K562 (cell line): Measurements from ENCODE around the gene MAST3. TPM values are rescaled to one million over a fixed set of nuclear protein-coding genes. Genes with fewer than 3 reads are reported as not detected.

Source experiments
- ATAC-seq: fragments of 200-7000 bp; cut with Tn5 transposase; 3 replicates; pipeline ENCODE4 v1.9.1; 2020; ENCODE audit warnings: moderate library complexity
- BruUV-seq: library from RNA; stranded (reverse); fragments of 400-500 nt; replicated peaks from 2 replicates; lab custom pipeline; 2021; lab: Mats Ljungman, UMichigan
- CTCF ChIA-PET: fragments of 300-600 bp; formaldehyde crosslinking; extraction: SDS; loops from one replicate; lab custom pipeline; 2021; ENCODE audit warnings: low intra/inter-chr PET ratio; lab: Yijun Ruan, JAX
- POLR2A ChIA-PET: fragments of 300-600, 350-650 bp; sonication (Branson Sonifier 250); formaldehyde crosslinking; extraction: SDS; loops from one replicate; lab custom pipeline; 2021; ENCODE audit warnings: antibody characterized with exemption, inconsistent platforms; lab: Yijun Ruan, JAX
- DNase-seq, 4 experiments: peaks; one replicate each; pipeline versions ENCODE4 v3.0.0 to v3.0.0-alpha.2; 2011 to 2018; ENCODE audit warnings: low spot score in 3 of 4, mixed read lengths in 3 of 4; ENCODE audit errors: extremely low read depth in 1 of 4
- FAIRE-seq: peaks from 2 replicates; lab custom pipeline; 2011; peaks lifted over from hg19 to GRCh38; lab: Jason Lieb, UNC
- H2AFZ ChIP-seq: 2 replicates; pipeline ENCODE4 v1.6.0; 2011; ENCODE audit warnings: low read depth, low read length, control low read depth, inconsistent platforms
- H3K27ac ChIP-seq: fragments of 200-600 bp; 3 replicates; pipeline ENCODE4 v1.8.0; 2011; ENCODE audit warnings: low read depth, mild to moderate bottlenecking, control low read depth, inconsistent platforms, low read length, moderate library complexity, mixed read lengths; ENCODE audit errors: extremely low read depth
- H3K27me3 ChIP-seq, 2 experiments: fragments of 300-600 bp in 1 of 2; 2 replicates in 1 of 2; 3 replicates in 1 of 2; pipeline versions ENCODE4 v1.6.0 to v1.8.0; 2011; ENCODE audit warnings: inconsistent platforms in 2 of 2, low read length in 2 of 2, mild to moderate bottlenecking in 1 of 2, mixed read lengths in 1 of 2, moderate library complexity in 1 of 2; ENCODE audit not compliant: control insufficient read depth in 2 of 2, insufficient read depth in 2 of 2
- H3K36me3 ChIP-seq: fragments of 300-600 bp; 3 replicates; pipeline ENCODE4 v1.8.0; 2011; ENCODE audit warnings: mild to moderate bottlenecking, low read length, inconsistent platforms; ENCODE audit not compliant: control insufficient read depth, insufficient read depth
- H3K4me1 ChIP-seq, 2 experiments: fragments of 200-600 bp in 1 of 2; replicated peaks in 1 of 2; 2 replicates in 1 of 2; 3 replicates in 1 of 2; pipeline versions ENCODE4 v1.5.1 to v1.8.0; 2011; ENCODE audit warnings: inconsistent platforms in 2 of 2, low read length in 2 of 2, mild to moderate bottlenecking in 1 of 2, mixed read lengths in 1 of 2, moderate library complexity in 1 of 2; ENCODE audit not compliant: control insufficient read depth in 2 of 2, insufficient read depth in 2 of 2
- H3K4me2 ChIP-seq: 2 replicates; pipeline ENCODE4 v1.6.1; 2011; ENCODE audit warnings: low read length, control low read depth, inconsistent platforms, mixed read lengths; ENCODE audit not compliant: insufficient read depth
- H3K4me3 ChIP-seq: fragments of 200-600 bp; sonication (generic), shearing (Covaris generic); 2 replicates; pipeline ENCODE4 v1.5.1; 2016; ENCODE audit warnings: control low read depth, inconsistent platforms
- H3K79me2 ChIP-seq: fragments of 200-600 bp; 3 replicates; pipeline ENCODE4 v1.8.0; 2011; ENCODE audit warnings: low read length, inconsistent platforms; ENCODE audit not compliant: control insufficient read depth, insufficient read depth
- H3K9ac ChIP-seq, 2 experiments: 2 replicates each; pipeline versions ENCODE4 v1.6.0 to v1.6.1; 2011; ENCODE audit warnings: low read depth in 2 of 2, low read length in 2 of 2, control low read depth in 1 of 2, inconsistent platforms in 1 of 2, mild to moderate bottlenecking in 1 of 2, mixed read lengths in 1 of 2; ENCODE audit not compliant: insufficient read depth in 1 of 2
- H3K9me1 ChIP-seq: one replicate; pipeline ENCODE4 v1.6.0; 2011; ENCODE audit warnings: inconsistent platforms, mild to moderate bottlenecking, low read length, moderate library complexity; ENCODE audit not compliant: control insufficient read depth, insufficient read depth
- H3K9me3 ChIP-seq: replicated peaks from 2 replicates; pipeline ENCODE4 v1.5.1; 2011; ENCODE audit warnings: low read depth, low read length, inconsistent platforms; ENCODE audit not compliant: control insufficient read depth, insufficient read depth
- H4K20me1 ChIP-seq: replicated peaks from 2 replicates; pipeline ENCODE4 v1.6.1; 2011; ENCODE audit warnings: low read length, inconsistent platforms, mixed read lengths; ENCODE audit not compliant: control insufficient read depth, insufficient read depth
- ASH1L ChIP-seq: fragments of 450-650 bp; IDR thresholded peaks from 2 replicates; pipeline ENCODE4 v1.6.1; 2018; ENCODE audit warnings: borderline replicate concordance, mild to moderate bottlenecking, low read depth; ENCODE audit not compliant: partially characterized antibody
- BHLHE40 ChIP-seq: IDR thresholded peaks from 2 replicates; pipeline ENCODE4 v1.6.1; 2011; ENCODE audit warnings: low read length, improper control_type of control experiment
- CXXC5 ChIP-seq: fragments of 250-450 bp; sonication (Bioruptor Pico); IDR thresholded peaks from 2 replicates; pipeline ENCODE4 v1.8.0; 2022; ENCODE audit warnings: inconsistent platforms, mild to moderate bottlenecking, moderate library complexity
- EP400 ChIP-seq: fragments of 450-650 bp; IDR thresholded peaks from 2 replicates; pipeline ENCODE4 v1.6.1; 2017; ENCODE audit warnings: antibody characterized with exemption, mild to moderate bottlenecking, moderate library complexity
- GABPB1 ChIP-seq: sonication (generic); formaldehyde crosslinking; IDR thresholded peaks from 2 replicates; pipeline ENCODE4 v1.8.0; 2022; ENCODE audit warnings: mild to moderate bottlenecking, missing genetic modification reagents
- HDAC6 ChIP-seq: IDR thresholded peaks from 2 replicates; pipeline ENCODE4 v1.6.1; 2012; ENCODE audit warnings: low read depth, mild to moderate bottlenecking, control low read depth, inconsistent platforms, low read length, moderate library complexity
- KLF1 ChIP-seq: fragments of 450-650 bp; IDR thresholded peaks from 2 replicates; pipeline ENCODE4 v1.6.1; 2016; ENCODE audit warnings: missing genetic modification characterization, missing compliant biosample characterization
- MBD2 ChIP-seq: sonication (generic); IDR thresholded peaks from 2 replicates; pipeline ENCODE4 v1.6.1; 2016; ENCODE audit warnings: low read depth, borderline replicate concordance
- MYC ChIP-seq, 2 experiments: fragments of 250-450 bp in 1 of 2; sonication (Bioruptor Pico) in 1 of 2; IDR thresholded peaks; 2 replicates each; pipeline versions ENCODE4 v1.5.1 to v1.6.1; 2012 to 2021; ENCODE audit warnings: low read depth in 2 of 2, borderline replicate concordance in 1 of 2, improper control_type of control experiment in 1 of 2, low read length in 1 of 2, mild to moderate bottlenecking in 1 of 2, moderate library complexity in 1 of 2
- POLR2AphosphoS5 ChIP-seq: IDR thresholded peaks from 2 replicates; pipeline ENCODE4 v1.6.1; 2011; ENCODE audit warnings: mild to moderate bottlenecking, low read depth, low read length, moderate library complexity; ENCODE audit not compliant: control insufficient read depth, insufficient read depth
- SMAD4 ChIP-seq: fragments of 250-450 bp; sonication (Bioruptor Pico); conservative IDR thresholded peaks from 2 replicates; pipeline ENCODE4 v1.8.0; 2021; ENCODE audit warnings: inconsistent platforms, mild to moderate bottlenecking, moderate library complexity
- SOX6 ChIP-seq: fragments of 450-650 bp; IDR thresholded peaks from 2 replicates; pipeline ENCODE4 v1.6.1; 2014; ENCODE audit warnings: mild to moderate bottlenecking
- TAF1 ChIP-seq: IDR thresholded peaks from 2 replicates; pipeline ENCODE4 v1.6.1; 2011; ENCODE audit warnings: mild to moderate bottlenecking, low read length, moderate library complexity; ENCODE audit not compliant: insufficient read depth, control insufficient read depth, severe bottlenecking; ENCODE audit errors: extremely low read depth
- ZBTB1 ChIP-seq: sonication (generic); formaldehyde crosslinking; IDR thresholded peaks from 2 replicates; pipeline ENCODE4 v1.8.1; 2023; ENCODE audit warnings: missing genetic modification reagents, low read depth, mild to moderate bottlenecking, borderline replicate concordance
- ZNF12 ChIP-seq: sonication (generic); formaldehyde crosslinking; IDR thresholded peaks from 2 replicates; pipeline ENCODE4 v1.4.0; 2020; ENCODE audit warnings: mild to moderate bottlenecking, missing genetic modification reagents
- ZNF165 ChIP-seq: fragments of 250-450 bp; sonication (Bioruptor Pico); IDR thresholded peaks from 2 replicates; pipeline ENCODE4 v1.4.0; 2020; ENCODE audit warnings: borderline replicate concordance
- WGBS: fragments of 100-300 bp; shearing (Covaris generic); methylation state at CpG from one replicate; pipeline ENCODE4 v1.1.6; 2016; ENCODE audit warnings: low coverage, mixed read lengths; ENCODE audit not compliant: insufficient coverage; ENCODE audit errors: missing lambda C conversion rate; 5-methylcytosine and 5-hydroxymethylcytosine counted together
- in situ Hi-C: fragments of 300-500 bp; cut with MboI; formaldehyde crosslinking; loops from 4 replicates; pipeline ENCODE4 v1.15.0; 2018; ENCODE audit warnings: inconsistent platforms, mixed read lengths
- intact Hi-C: fragments of 100-400 bp; cut with micrococcal nuclease; formaldehyde crosslinking; loops from 2 replicates; pipeline ENCODE4 v1.14.2; 2022
- polyA plus RNA-seq, 8 experiments: library from polyadenylated mRNA; depleted of rRNA in 4 of 8; stranded (reverse) in 5 of 8; unstranded in 3 of 8; fragments of >200 nt; fragmentation: Nextera tagmentation in 2 of 8; fragmentation: Illumina TruSeq in 1 of 8; extraction: Ambion mirVana in 2 of 8; extraction: Trizol in 1 of 8; gene quantifications; 2 replicates each; pipeline versions ENCODE4 v1.2.1 to v1.2.3, GENCODE V29; 2011 to 2014; ENCODE audit warnings: inconsistent platforms in 1 of 8, missing spikeins in 1 of 8
- total RNA-seq, 7 experiments: library from RNA; depleted of rRNA in 6 of 7; stranded (reverse); fragments of >200 nt in 6 of 7; fragmentation: Illumina TruSeq in 2 of 7; extraction: Trizol in 2 of 7; gene quantifications; 2 replicates each; pipeline versions ENCODE4 v1.2.1 to v1.2.3, GENCODE V29; 2011 to 2021; ENCODE audit warnings: low replicate concordance in 1 of 7
- TF ChIP-seq, protein P1 (sequence below): sonication (generic); formaldehyde crosslinking; IDR thresholded peaks from 2 replicates; pipeline ENCODE4 v1.9.0; 2022; ENCODE audit warnings: mild to moderate bottlenecking, missing genetic modification reagents
- TF ChIP-seq, protein P2 (sequence below): fragments of 250-450 bp; sonication (Bioruptor Pico); IDR thresholded peaks from 2 replicates; pipeline ENCODE4 v1.5.0; 2021; ENCODE audit warnings: mild to moderate bottlenecking, borderline replicate concordance

The MAST3 gene
- total and polyA plus RNA-seq, 9 of the 15 experiments (the other 6 are each of a cell fraction or from before 2014, with no cell fraction given), result 0.94 to 9.9 (median 2.4) TPM

DNA sequence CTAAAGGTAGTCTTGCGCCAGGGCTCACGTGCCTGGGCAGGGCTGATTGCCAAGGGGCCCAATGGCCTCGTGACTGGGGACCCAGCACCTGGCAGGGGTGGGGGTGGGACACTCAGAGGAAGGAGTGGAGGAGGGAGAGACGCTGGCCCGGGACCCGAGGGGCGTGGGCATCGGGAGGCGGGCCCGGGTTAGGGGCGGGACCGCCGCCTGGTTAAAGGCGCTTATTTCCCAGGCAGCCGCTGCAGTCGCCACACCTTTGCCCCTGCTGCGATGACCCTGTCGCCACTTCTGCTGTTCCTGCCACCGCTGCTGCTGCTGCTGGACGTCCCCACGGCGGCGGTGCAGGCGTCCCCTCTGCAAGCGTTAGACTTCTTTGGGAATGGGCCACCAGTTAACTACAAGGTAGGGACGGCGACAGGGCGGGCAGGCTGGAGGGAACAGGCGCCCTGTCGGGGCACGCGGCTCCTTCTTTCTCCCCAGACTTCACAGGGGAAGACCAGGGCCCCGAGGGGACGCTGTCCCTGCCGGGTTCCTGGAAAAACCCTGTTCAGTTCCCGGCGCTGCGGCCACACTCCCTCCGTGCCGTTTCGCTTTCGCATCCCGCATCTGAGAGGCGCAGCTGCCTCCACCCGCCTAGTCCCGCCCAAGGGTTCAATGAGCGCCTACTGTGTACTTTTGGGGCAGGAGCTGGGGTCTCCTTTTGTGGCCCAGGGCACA, 76.2 kb downstream of the MAST3 start, which contains the start of gene IFI30:
IFI30 (plus strand) TSS at position 242 of the 717 bp plus-strand sequence; CDS start at position 271, 29 bp downstream.
- peaks cover 14 to 36% of the 10 kb centered on the region in 2 experiments for H3K4me1 ChIP-seq
- TF ChIP-seq, protein P1, sequence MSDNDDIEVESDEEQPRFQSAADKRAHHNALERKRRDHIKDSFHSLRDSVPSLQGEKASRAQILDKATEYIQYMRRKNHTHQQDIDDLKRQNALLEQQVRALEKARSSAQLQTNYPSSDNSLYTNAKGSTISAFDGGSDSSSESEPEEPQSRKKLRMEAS (CRISPR knock-in tag), result peak; percentile 51
- TF ChIP-seq MBD2, result 0 out of 2 replicates have a peak, but pooled peaks have one; percentile 15
- peak; percentile 44; the same call in 1 of the 2 replicates for TF ChIP-seq EP400
- TF ChIP-seq ZBTB1 (CRISPR knock-in tag), result peak; percentile 37; the same call in 1 of the 2 replicates
- 0 out of 2 replicates have a peak, but pooled peaks have one; percentile 22 for TF ChIP-seq KLF1 (tag)
- peak; percentile 54 for TF ChIP-seq POLR2AphosphoS5
- no peak for TF ChIP-seq ASH1L
- TF ChIP-seq SOX6, result 0 out of 2 replicates have a peak, but pooled peaks have one; percentile 8
- peak; percentile 76 for TF ChIP-seq TAF1
- 0 out of 2 replicates have a peak, but pooled peaks have one; percentile 1 for TF ChIP-seq ZNF12 (CRISPR knock-in tag)
- no peak for TF ChIP-seq HDAC6
- TF ChIP-seq, protein P2, sequence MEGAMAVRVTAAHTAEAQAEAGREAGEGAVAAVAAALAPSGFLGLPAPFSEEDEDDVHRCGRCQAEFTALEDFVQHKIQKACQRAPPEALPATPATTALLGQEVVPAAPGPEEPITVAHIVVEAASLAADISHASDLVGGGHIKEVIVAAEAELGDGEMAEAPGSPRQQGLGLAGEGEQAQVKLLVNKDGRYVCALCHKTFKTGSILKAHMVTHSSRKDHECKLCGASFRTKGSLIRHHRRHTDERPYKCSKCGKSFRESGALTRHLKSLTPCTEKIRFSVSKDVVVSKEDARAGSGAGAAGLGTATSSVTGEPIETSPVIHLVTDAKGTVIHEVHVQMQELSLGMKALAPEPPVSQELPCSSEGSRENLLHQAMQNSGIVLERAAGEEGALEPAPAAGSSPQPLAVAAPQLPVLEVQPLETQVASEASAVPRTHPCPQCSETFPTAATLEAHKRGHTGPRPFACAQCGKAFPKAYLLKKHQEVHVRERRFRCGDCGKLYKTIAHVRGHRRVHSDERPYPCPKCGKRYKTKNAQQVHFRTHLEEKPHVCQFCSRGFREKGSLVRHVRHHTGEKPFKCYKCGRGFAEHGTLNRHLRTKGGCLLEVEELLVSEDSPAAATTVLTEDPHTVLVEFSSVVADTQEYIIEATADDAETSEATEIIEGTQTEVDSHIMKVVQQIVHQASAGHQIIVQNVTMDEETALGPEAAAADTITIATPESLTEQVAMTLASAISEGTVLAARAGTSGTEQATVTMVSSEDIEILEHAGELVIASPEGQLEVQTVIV (CRISPR knock-in tag), result no peak
- TF ChIP-seq CXXC5 (CRISPR knock-in tag), result peak; percentile 54
- peak; percentile 93 for TF ChIP-seq BHLHE40
- TF ChIP-seq ZNF165 (CRISPR knock-in tag), result no peak
- 0 out of 2 replicates have a peak, but pooled peaks have one; percentile 40 for TF ChIP-seq SMAD4 (CRISPR knock-in tag)
- peak; percentile 30; the same call in 1 of the 2 replicates for TF ChIP-seq MYC (IDR thresholded peaks at IDR 0.05; ENCODE audit: low read depth, low read length)
- TF ChIP-seq MYC (CRISPR knock-in tag; IDR thresholded peaks at IDR 0.05; ENCODE audit: borderline replicate concordance, low read depth), result no peak
- TF ChIP-seq GABPB1, result peak; percentile 33; the same call in 1 of the 2 replicates

More for the DNA sequence above, 76.2 kb downstream of the MAST3 start, which contains the start of gene IFI30:
- 2% methylated on average over 35 of the region's 47 CpGs for WGBS
- Histone ChIP-seq H3K27me3 (no peaks in the 10 kb centered on the region), H3K4me2 (peak within 1 kb of the TSS; percentile 88), H3K4me3 (peak within 1 kb of the TSS; percentile 51), H4K20me1 (no peaks in the 10 kb centered on the region), H3K79me2 (peaks cover 15% of the 10 kb centered on the region), H3K9me1 (no peaks in the 10 kb centered on the region), H2AFZ (peak within 1 kb of the TSS; percentile 88), H3K36me3 (peaks cover 49% of the 10 kb centered on the region; the same call in 2 of the 3 replicates), H3K9ac (peak within 1 kb of the TSS; percentile 60 to 97), H3K9me3 (no peaks in the 10 kb centered on the region), H3K27ac (peak within 1 kb of the TSS; percentile 56)
- ATAC-seq, result peak; percentile 90
- peak; percentile 85 to 96 (median 92) for DNase-seq
- CTCF ChIA-PET, result no interaction called here
- peak; percentile 77 for FAIRE-seq
- intact Hi-C loops (no loop called here), in situ Hi-C loops (no loop called here)
- BruUV-seq, result TSS peak; percentile 72
- POLR2A ChIA-PET, result interaction anchor here (0.6 to 1.2 kb wide), 8 partner anchors 9 to 145 kb away, joined by 3 to 6 read pairs (median 4); partner anchors contain the start of gene RAB3A
